Measurements from ENCODE around the gene THRA. TPM values are rescaled to one million over a fixed set of nuclear protein-coding genes. Genes with fewer than 3 reads are reported as not detected.
A peak's percentile ranks its signal among the peaks of the same experiment; 100 is the strongest.

THRA gene
- polyA plus RNA-seq, 1 experiment: 25.2 TPM

- ChIA-PET CTCF (interaction anchor here (1.1 to 1.6 kb wide), 2 partner anchors 15 to 32 kb away, joined by 3 to 10 read pairs; no protein-coding TSS in a partner anchor), POLR2A (no interaction called here)
Measured at GRCh38 chr17:40107522-40108174, 44.9 kb downstream of the THRA start.

GRCh38 chr17:40108970-40109824, 46.4 kb downstream of the THRA start:
- POLR2A ChIA-PET: interaction anchor here (0.7 to 5.4 kb wide), 3 partner anchors 8 to 14 kb away, joined by 7 to 66 read pairs (median 58); partner anchors contain the start of genes MSL1 and NR1D1
- Histone ChIP-seq H3K27ac (ENCODE audit: low read depth, low read length) (no peak overlapping the region), H3K4me3 (ENCODE audit: low read depth, low read length) (no peak overlapping the region), H3K9me3 (ENCODE audit: control insufficient read depth, insufficient read depth, low read length) (no peaks in the 10 kb centered on the region), H3K27me3 (ENCODE audit: control insufficient read depth, insufficient read depth, low read length) (no peaks in the 10 kb centered on the region)
- no peak; the same call in 1 of the 2 replicates for TF ChIP-seq CTCF (IDR thresholded peaks at IDR 0.05; ENCODE audit: low read depth, low read length)
- DNase-seq (ENCODE audit: low read depth, low spot score): no peak
- CTCF ChIA-PET: interaction anchor here (0.5 to 1.1 kb wide), 4 partner anchors 22 to 60 kb away, joined by 3 to 4 read pairs (median 3); no protein-coding TSS in a partner anchor

More at GRCh38 chr17:40107522-40108174, 44.9 kb downstream of the THRA start:
- Histone ChIP-seq H3K27me3 (ENCODE audit: control insufficient read depth, insufficient read depth, low read length) (no peaks in the 10 kb centered on the region), H3K4me3 (ENCODE audit: low read depth, low read length) (no peak overlapping the region), H3K9me3 (ENCODE audit: control insufficient read depth, insufficient read depth, low read length) (no peaks in the 10 kb centered on the region), H3K27ac (ENCODE audit: low read depth, low read length) (peak overlapping the region; percentile 93)
- TF ChIP-seq CTCF (IDR thresholded peaks at IDR 0.05; ENCODE audit: low read depth, low read length): 0 out of 2 replicates have a peak, but pooled peaks have one; percentile 1
- no peak for DNase-seq (ENCODE audit: low read depth, low spot score)

- ChIA-PET POLR2A (interaction anchor here (0.6 to 5.4 kb wide), 7 partner anchors 11 to 92 kb away, joined by 3 to 66 read pairs (median 6); partner anchors contain the start of genes CASC3, MSL1 and NR1D1), CTCF (interaction anchor here (0.5 to 4.3 kb wide), 9 partner anchors 10 to 85 kb away, joined by 3 to 83 read pairs (median 21); partner anchors contain the start of genes MSL1 and NR1D1)
- H3K27ac ChIP-seq (ENCODE audit: low read depth, low read length): peak overlapping the region; percentile 40
- no peak for DNase-seq (ENCODE audit: low read depth, low spot score)
- no peaks in the 10 kb centered on the region for H3K27me3 ChIP-seq (ENCODE audit: control insufficient read depth, insufficient read depth, low read length)
- no peak for TF ChIP-seq CTCF (IDR thresholded peaks at IDR 0.05; ENCODE audit: low read depth, low read length)
- no peak overlapping the region; the same call in 1 of the 2 replicates for H3K4me3 ChIP-seq (ENCODE audit: low read depth, low read length)
- no peaks in the 10 kb centered on the region for H3K9me3 ChIP-seq (ENCODE audit: control insufficient read depth, insufficient read depth, low read length)
Measured at GRCh38 chr17:40110026-40110845, 47.5 kb downstream of the THRA start.

- Histone ChIP-seq H3K9me3 (ENCODE audit: control insufficient read depth, insufficient read depth, low read length) (no peaks in the 10 kb centered on the region), H3K27me3 (ENCODE audit: control insufficient read depth, insufficient read depth, low read length) (no peaks in the 10 kb centered on the region), H3K27ac (ENCODE audit: low read depth, low read length) (peak overlapping the region; percentile 40), H3K4me3 (ENCODE audit: low read depth, low read length) (peak overlapping the region; percentile 14; the same call in 1 of the 2 replicates)
- ChIA-PET POLR2A (interaction anchor here (0.6 to 5.4 kb wide), 12 partner anchors 11 to 276 kb away, joined by 3 to 66 read pairs (median 5); partner anchors contain the start of genes CASC3, MSL1 and NR1D1), CTCF (interaction anchor here (0.5 to 4.9 kb wide), 27 partner anchors 8 to 243 kb away, joined by 3 to 83 read pairs (median 8); partner anchors contain the start of genes CASC3, CSF3, MED24 and MSL1)
- TF ChIP-seq CTCF (IDR thresholded peaks at IDR 0.05; ENCODE audit: low read depth, low read length): peak; percentile 71
- peak; percentile 87 for DNase-seq (ENCODE audit: low read depth, low spot score)
Measured at GRCh38 chr17:40111221-40112128, 48.7 kb downstream of the THRA start.

All from AG04450 (cell line).